ENCODE data around the gene CLTC. TPM values are rescaled to one million over a fixed set of nuclear protein-coding genes. Genes with fewer than 3 reads are reported as not detected.

CLTC gene
- total and polyA plus RNA-seq, 10 of the 15 experiments (the other 5 are each of a cell fraction or from before 2014, with no cell fraction given): 77.5 to 188 (median 129) TPM

- TF ChIP-seq ZNF622 (IDR thresholded peaks at IDR 0.05): no peak
- TF ChIP-seq ZNF384 (IDR thresholded peaks at IDR 0.05; ENCODE audit: borderline replicate concordance, low read depth, low read length): 0 out of 2 replicates have a peak, but pooled peaks have one; percentile 14
- no peak for TF ChIP-seq MXI1 (IDR thresholded peaks at IDR 0.05; ENCODE audit: low read depth, low read length)
- no peak for TF ChIP-seq POLR2A (IDR thresholded peaks at IDR 0.05; ENCODE audit: low read depth, low read length)
- 0 out of 2 replicates have a peak, but pooled peaks have one; percentile 20 for TF ChIP-seq NR2F1 (conservative IDR thresholded peaks at IDR 0.05)
- TF ChIP-seq ZBTB33 (IDR thresholded peaks at IDR 0.05): no peak
- no peak for TF ChIP-seq ASH2L (IDR thresholded peaks at IDR 0.05; ENCODE audit: borderline replicate concordance, low read depth)
- TF ChIP-seq KDM1A (IDR thresholded peaks at IDR 0.05; ENCODE audit: borderline replicate concordance): no peak
- TF ChIP-seq, protein P1, sequence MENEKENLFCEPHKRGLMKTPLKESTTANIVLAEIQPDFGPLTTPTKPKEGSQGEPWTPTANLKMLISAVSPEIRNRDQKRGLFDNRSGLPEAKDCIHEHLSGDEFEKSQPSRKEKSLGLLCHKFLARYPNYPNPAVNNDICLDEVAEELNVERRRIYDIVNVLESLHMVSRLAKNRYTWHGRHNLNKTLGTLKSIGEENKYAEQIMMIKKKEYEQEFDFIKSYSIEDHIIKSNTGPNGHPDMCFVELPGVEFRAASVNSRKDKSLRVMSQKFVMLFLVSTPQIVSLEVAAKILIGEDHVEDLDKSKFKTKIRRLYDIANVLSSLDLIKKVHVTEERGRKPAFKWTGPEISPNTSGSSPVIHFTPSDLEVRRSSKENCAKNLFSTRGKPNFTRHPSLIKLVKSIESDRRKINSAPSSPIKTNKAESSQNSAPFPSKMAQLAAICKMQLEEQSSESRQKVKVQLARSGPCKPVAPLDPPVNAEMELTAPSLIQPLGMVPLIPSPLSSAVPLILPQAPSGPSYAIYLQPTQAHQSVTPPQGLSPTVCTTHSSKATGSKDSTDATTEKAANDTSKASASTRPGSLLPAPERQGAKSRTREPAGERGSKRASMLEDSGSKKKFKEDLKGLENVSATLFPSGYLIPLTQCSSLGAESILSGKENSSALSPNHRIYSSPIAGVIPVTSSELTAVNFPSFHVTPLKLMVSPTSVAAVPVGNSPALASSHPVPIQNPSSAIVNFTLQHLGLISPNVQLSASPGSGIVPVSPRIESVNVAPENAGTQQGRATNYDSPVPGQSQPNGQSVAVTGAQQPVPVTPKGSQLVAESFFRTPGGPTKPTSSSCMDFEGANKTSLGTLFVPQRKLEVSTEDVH (IDR thresholded peaks at IDR 0.05; ENCODE audit: low read depth, partially characterized antibody): no peak
- no peak for TF ChIP-seq CUX1 (IDR thresholded peaks at IDR 0.05; ENCODE audit: insufficient replicate concordance, low read depth, low read length)
- no peak for TF ChIP-seq RELA (IDR thresholded peaks at IDR 0.05; ENCODE audit: borderline replicate concordance, partially characterized antibody)
- no peak for TF ChIP-seq USF2 (IDR thresholded peaks at IDR 0.05; ENCODE audit: borderline replicate concordance, low read depth, low read length)
- no peak for TF ChIP-seq ZBED1 (IDR thresholded peaks at IDR 0.05; ENCODE audit: borderline replicate concordance)
- no peak for TF ChIP-seq SP1 (IDR thresholded peaks at IDR 0.05; ENCODE audit: low read depth, low read length)
- TF ChIP-seq RUNX3 (IDR thresholded peaks at IDR 0.05; ENCODE audit: low read length): peak; percentile 30; the same call in 1 of the 2 replicates
Observed at GRCh38 chr17:59620518-59621259, 994 bp downstream of the CLTC start (continued).
